DND-41 (cell line): ENCODE results near the gene HSP90B1.

Experiments used
- EZH2 ChIP-seq: IDR thresholded peaks from 3 replicates; pipeline ENCODE4 v1.6.1; 2012; ENCODE audit warnings: borderline replicate concordance, low read depth, mild to moderate bottlenecking, moderate library complexity, low read length, inconsistent platforms; ENCODE audit not compliant: severe bottlenecking
- TF ChIP-seq, protein P1 (sequence below): IDR thresholded peaks from 2 replicates; pipeline ENCODE4 v1.5.1; 2012; ENCODE audit warnings: borderline replicate concordance, low read length, moderate library complexity, mild to moderate bottlenecking; ENCODE audit not compliant: poor library complexity, severe bottlenecking; ENCODE audit errors: extremely low read depth

DNA sequence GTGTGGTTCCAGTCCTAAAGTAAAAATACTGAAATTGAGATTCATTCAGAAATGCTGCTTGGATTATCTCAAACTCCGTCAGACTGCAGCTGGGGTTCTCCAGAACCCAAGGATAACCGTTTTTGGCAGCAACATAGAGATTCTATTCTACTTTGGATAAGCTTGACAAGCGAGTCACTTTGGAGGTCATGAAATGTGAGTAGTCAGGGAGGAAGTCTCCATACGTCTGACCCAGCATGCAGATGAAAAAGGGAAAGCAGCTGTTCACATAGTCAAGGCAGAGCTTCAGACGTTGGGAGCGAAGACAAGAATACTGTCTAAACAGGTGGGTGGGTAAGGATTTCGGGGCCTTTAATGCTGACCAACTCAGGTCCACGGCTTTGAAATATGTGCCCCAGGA is 14.9 kb upstream of the HSP90B1 start:
- TF ChIP-seq, protein P1, sequence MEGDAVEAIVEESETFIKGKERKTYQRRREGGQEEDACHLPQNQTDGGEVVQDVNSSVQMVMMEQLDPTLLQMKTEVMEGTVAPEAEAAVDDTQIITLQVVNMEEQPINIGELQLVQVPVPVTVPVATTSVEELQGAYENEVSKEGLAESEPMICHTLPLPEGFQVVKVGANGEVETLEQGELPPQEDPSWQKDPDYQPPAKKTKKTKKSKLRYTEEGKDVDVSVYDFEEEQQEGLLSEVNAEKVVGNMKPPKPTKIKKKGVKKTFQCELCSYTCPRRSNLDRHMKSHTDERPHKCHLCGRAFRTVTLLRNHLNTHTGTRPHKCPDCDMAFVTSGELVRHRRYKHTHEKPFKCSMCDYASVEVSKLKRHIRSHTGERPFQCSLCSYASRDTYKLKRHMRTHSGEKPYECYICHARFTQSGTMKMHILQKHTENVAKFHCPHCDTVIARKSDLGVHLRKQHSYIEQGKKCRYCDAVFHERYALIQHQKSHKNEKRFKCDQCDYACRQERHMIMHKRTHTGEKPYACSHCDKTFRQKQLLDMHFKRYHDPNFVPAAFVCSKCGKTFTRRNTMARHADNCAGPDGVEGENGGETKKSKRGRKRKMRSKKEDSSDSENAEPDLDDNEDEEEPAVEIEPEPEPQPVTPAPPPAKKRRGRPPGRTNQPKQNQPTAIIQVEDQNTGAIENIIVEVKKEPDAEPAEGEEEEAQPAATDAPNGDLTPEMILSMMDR, result no peak
- no peak for TF ChIP-seq EZH2
